ENCODE measurements around the gene SPARCL1. TPM values are rescaled to one million over a fixed set of nuclear protein-coding genes. Genes with fewer than 3 reads are reported as not detected.

SPARCL1 gene
- total and polyA plus RNA-seq, 10 of the 15 experiments (the other 5 are each of a cell fraction or from before 2014, with no cell fraction given): 0.10 to 1.1 TPM; not detected in 8

GRCh38 chr4:87506974-87507701 is 22.0 kb downstream of the SPARCL1 start:
- H3K9me3 ChIP-seq (replicated peaks; ENCODE audit: control insufficient read depth, insufficient read depth, low read length): no peaks in the 10 kb centered on the region
- ChIA-PET RAD21 (ENCODE audit: unreplicated experiment) (no interaction called here), CTCF (no interaction called here), SMC1A (ENCODE audit: uncharacterized antibody, unreplicated experiment) (no interaction called here), POLR2A (no interaction called here)
- no peak for DNase-seq (ENCODE audit: low read depth, low spot score)
- H3K27me3 ChIP-seq (replicated peaks in 1 of 2; ENCODE audit: control insufficient read depth in 2 of 2, insufficient read depth in 2 of 2, low read length in 1 of 2): no peaks in the 10 kb centered on the region
- H3K79me2 ChIP-seq (ENCODE audit: control insufficient read depth, insufficient read depth, low read length): no peaks in the 10 kb centered on the region
- no peak overlapping the region for H3K9ac ChIP-seq (ENCODE audit: control insufficient read depth, insufficient read depth, low read length)
- no peaks in the 10 kb centered on the region for H3K36me3 ChIP-seq (ENCODE audit: control insufficient read depth in 2 of 2, insufficient read depth in 2 of 2, low read length in 1 of 2)
- ATAC-seq: no peak
- no peak for FAIRE-seq
- 31% methylated on average over 4 of the region's 4 CpGs for WGBS (ENCODE audit: insufficient coverage, insufficient replicate concordance, low lambda C conversion rate, missing lambda C conversion rate)
- H3K4me2 ChIP-seq (ENCODE audit: control insufficient read depth, insufficient read depth): no peak overlapping the region
- no TSS peak for BruUV-seq (replicated peaks)
- H3K4me3 ChIP-seq: no peak overlapping the region
- no peak overlapping the region for H3K27ac ChIP-seq (ENCODE audit: control insufficient read depth, insufficient read depth)
- TF ChIP-seq ELK1 (IDR thresholded peaks at IDR 0.05; ENCODE audit: low read depth, low read length) (no peak), CHD1 (IDR thresholded peaks at IDR 0.05; ENCODE audit: low read depth, low read length) (no peak), NKRF (conservative IDR thresholded peaks at IDR 0.05) (no peak), ASH2L (IDR thresholded peaks at IDR 0.05; ENCODE audit: borderline replicate concordance, low read depth) (no peak), FOS (IDR thresholded peaks at IDR 0.05; ENCODE audit: borderline replicate concordance, extremely low read depth, insufficient read length) (no peak), CBX3 (IDR thresholded peaks at IDR 0.05; ENCODE audit: borderline replicate concordance, low read depth) (no peak), NRF1 (conservative IDR thresholded peaks at IDR 0.05; ENCODE audit: low read depth, low read length) (no peak), CUX1 (IDR thresholded peaks at IDR 0.05; ENCODE audit: insufficient replicate concordance, low read depth, low read length) (no peak)
- in situ Hi-C loops (cut with MboI): no loop called here
- no peaks in the 10 kb centered on the region for H4K20me1 ChIP-seq (ENCODE audit: control insufficient read depth, insufficient read depth)
- no peak overlapping the region for H2AFZ ChIP-seq (ENCODE audit: control insufficient read depth, low read depth, low read length)
- no peaks in the 10 kb centered on the region for H3K4me1 ChIP-seq (ENCODE audit: control insufficient read depth, insufficient read depth, low read length)
- intact Hi-C loops (cut with micrococcal nuclease; ENCODE audit: unreplicated experiment): no loop called here

Measured in GM12878 (cell line).